Hindlimb muscle (tissue), 1 donor: Measurements from ENCODE around the gene CRYAB. TPM values are rescaled to one million over a fixed set of nuclear protein-coding genes. Genes with fewer than 3 reads are reported as not detected.
"Not testable (repeated sequence)": the region's sequence is repeated elsewhere in the genome, so short reads cannot be mapped to it uniquely, and the experiment has no call there.

ENCODE experiments used
- DNase-seq: peaks from one replicate; pipeline ENCODE4 v3.0.0-alpha.2; 2013
- polyA plus RNA-seq: library from polyadenylated mRNA; unstranded; fragments of 120-200 nt; gene quantifications from one replicate; pipeline ENCODE4 v1.2.1, GENCODE V29; 2013; ENCODE audit not compliant: insufficient read length

Gene CRYAB
- polyA plus RNA-seq, 1 donor: 619 TPM

GRCh38 chr11:111933176-111933575 is 21.6 kb upstream of the CRYAB start:
- DNase-seq: not testable (repeated sequence)

- DNase-seq: no peak
Observed at GRCh38 chr11:111932611-111932950, 21.0 kb upstream of the CRYAB start.

DNA sequence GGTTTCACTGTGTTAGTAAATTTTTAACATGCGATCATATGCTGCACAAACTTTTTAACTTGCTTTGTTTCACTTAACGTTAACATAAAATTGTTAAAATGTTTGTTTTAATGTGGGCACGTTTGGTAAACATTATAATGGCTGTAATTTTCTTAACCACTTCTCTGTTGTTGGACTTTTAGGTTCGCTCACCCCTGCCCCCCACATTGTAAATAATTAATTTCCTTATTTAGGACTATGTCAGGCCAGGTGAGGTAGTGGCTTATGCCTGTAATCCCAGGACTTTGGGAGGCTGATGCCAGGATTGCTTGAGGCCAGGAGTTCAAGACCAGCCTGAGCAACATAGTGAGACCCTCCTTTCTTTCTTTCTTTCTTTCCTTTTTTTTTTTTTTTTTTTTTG is 18.9 kb upstream of the CRYAB start:
- no peak for DNase-seq

- peak; percentile 96 for DNase-seq
Observed at GRCh38 chr11:111926505-111927391, 15.2 kb upstream of the CRYAB start.

GRCh38 chr11:111925953-111926352 is 14.4 kb upstream of the CRYAB start:
- DNase-seq: no peak

DNA sequence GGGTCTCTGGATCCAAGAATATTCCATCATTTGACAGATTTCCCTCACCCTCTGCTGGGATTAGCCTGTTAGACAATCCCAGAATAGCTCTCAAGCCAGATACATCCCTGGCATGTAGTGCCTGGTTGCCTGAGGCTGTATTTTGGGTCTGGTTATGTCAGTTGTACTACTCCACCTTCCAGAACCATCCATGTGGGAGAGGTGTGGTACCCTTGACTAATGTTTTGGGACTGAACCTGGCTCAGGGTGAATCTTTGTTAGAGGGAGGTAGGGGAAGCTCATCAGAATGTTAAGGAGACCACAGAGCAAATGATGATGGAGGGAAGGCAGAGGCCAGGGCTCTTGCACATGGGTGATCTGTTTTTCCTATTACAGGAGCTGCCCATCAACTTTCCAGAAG is 12.4 kb upstream of the CRYAB start:
- no peak for DNase-seq

- no peak for DNase-seq
Observed at GRCh38 chr11:111923351-111923788, 11.8 kb upstream of the CRYAB start.

DNA sequence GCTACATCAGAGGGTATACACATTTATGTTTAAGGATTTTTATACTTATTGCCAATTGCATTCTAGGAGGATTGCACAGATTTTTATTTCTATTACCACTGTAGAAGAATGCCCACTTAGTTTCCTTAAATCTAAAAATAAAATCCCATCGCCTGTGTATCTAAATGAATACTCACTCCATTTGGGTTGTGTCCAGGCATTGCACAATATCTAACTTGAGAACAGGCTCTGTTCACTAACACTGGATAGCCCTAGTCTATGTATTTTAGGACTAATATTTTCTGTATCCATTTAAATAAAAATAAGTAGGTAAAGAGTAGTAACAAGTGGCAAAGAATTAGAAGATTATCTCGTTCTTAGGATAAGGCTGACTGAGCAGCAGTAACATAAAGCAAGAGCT is 11.2 kb upstream of the CRYAB start:
- DNase-seq: no peak

GRCh38 chr11:111921541-111922230 is 10.1 kb upstream of the CRYAB start:
- no peak for DNase-seq

- no peak for DNase-seq
Observed at GRCh38 chr11:111920908-111921307, 9.3 kb upstream of the CRYAB start.

DNA sequence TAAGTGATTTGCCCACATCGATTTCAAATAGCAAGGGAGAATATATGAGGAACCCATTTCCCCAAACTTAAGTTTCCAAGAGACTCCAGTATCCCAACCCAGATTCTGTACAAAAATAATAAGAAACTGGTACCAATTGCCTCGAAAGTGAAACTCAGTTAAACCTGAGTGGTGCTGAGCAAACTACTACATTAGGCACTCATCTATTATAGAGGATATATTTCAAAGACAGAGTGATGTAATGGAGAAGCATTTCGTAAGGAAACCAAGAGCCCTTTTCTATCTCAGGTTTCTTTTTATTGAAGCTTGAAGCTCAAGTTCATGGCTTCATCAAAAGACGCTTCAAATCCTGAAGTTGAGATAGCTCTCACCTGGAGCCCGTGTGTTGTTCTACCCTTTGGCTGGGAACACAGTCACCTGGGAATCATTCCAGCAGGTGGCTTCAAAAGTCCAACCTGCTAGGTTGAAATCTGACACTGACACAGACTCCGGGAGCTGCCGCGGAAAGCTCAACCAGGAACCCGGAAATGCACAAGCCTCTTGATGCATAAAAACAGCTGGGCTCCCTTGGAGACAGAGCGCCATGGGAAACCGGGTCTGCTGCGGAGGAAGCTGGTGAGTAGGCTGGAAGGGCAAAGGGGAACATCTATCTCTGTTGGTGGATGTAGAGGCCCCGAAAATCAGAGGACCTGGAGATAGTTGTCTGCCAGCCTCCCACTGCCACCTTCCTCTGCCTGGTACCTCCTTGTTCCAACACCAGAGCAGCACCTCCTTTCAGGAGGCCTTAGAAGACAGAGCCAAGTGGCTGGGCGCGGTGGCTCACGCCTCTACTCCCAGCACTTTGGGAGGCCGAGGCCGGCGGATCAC is 7.1 kb upstream of the CRYAB start, which contains the start of gene C11orf52:
TSS of gene C11orf52 (plus strand) at position 524 of the 867 bp plus-strand sequence. CDS start at position 584, 60 bp downstream.
- no peak for DNase-seq

DNA sequence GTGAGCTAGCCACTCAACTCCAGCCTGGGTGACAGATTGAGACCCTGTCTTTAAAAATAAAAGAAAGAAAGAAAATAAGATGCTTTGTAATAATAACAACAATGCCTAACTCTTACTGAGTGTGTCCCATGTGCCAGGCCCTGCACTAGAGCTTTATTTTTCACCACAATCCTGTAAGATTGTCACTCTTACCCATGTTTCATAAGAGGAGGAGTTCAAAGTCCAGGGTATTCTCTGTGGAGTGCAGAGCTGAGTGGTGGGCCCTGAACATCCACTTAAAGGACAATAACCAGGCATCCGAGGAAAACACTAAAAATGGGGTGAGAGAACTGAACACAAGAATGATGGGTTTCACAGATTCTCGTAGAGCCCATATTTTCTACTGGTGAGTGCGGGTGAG is 6.2 kb upstream of the CRYAB start:
- no peak for DNase-seq

- DNase-seq: no peak
Observed at GRCh38 chr11:111917312-111917711, 5.7 kb upstream of the CRYAB start.

- no peak for DNase-seq
Observed at GRCh38 chr11:111916768-111917167, 5.2 kb upstream of the CRYAB start.

DNA sequence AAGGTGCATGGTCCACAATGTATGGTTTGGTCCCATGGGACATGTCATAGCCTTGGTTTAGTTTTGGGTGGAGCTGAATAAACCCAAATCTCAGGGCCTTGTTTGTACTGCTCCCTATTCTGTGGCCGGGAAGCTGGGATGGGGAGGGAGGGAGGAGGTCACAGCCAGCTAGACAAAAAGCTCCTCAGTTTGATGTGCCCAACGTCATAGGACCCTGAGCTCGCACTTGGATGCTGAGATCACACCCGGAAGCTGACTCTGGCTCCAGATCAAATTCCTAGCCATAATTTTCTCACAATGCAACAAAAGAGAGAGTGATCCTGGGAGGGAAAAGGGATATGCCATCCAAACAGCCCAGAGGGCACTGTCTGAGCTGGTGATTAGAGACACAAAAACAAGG is 2.4 kb upstream of the CRYAB start:
- DNase-seq: no peak

DNA sequence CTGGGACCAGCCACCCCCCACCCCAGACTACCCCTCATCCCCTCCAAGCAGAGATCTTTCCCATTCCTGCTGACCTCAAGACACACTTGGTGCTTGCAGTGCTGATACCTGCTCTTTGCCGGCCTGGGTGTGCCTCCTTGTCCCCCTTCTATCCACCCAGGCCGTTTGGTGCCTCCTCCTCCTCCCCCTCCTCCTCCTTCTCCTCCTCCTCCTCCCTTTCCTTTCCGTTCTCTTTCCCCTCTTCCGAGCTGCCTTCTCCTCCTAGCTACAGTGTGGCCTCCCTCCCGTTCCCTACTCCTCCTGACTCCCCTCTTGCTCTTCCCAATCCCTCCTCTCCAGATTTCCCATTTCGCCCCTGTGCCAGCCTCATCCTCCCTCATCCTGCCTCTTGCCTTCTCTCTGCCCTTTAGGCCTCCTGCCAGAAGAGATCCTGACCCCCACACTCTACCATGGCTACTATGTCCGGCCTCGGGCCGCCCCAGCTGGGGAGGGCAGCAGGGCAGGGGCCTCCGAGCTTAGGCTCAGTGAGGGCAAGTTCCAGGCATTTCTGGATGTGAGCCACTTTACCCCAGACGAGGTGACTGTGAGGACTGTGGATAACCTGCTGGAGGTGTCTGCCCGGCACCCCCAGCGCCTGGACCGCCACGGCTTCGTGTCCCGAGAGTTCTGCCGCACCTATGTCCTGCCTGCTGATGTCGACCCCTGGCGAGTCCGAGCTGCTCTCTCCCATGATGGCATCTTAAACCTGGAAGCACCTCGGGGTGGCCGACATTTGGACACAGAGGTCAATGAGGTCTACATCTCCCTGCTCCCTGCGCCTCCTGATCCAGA is 1.7 kb upstream of the CRYAB start:
- DNase-seq: no peak

GRCh38 chr11:111912535-111912934 is 965 bp upstream of the CRYAB start, which contains the start of gene HSPB2:
Gene HSPB2, plus strand, starts transcription at chr11:111912734. Its CDS starts 96 bp downstream, at chr11:111912830.
- DNase-seq: no peak

DNA sequence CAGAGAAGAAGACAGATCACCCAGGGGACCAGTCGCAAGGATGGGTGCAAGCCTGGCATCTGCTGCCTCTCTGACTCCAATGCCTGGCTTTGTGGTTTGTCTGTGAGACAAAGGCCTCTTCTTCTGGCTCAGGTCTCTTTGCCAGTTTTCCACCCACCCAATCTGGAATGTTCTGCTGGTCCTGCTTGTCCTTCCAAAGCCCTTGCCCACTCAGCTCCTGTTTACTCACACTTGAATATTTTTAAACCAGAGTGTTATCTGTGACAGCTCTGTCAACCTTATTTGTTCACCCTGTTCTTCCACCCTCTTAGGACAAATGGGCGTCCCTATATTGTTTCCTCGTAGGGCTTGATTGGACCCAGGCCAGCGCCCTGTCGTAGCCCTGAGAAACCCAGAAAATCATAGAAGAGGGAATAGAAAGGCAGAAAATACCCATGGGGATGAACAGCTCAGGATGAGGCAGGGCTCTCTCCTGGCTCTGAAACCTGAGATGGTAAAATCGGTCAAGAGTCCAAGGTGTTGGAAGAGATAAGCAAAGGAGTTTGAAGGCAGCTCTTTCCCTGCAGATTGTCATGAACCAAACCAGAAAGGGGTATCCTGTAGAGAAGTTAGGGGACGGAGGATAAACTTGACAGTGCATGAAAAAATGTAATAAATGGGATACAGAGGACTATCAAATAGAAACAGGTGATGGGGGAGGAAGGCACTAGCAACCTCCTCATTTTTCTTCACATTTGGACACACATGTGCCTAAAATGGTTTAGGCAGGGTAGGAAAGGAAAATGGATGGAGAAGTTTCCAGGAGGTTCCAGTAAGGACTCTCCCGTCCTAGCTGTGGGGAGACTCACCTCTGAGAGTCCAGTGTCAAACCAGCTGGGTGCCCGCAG is 651 bp downstream of the CRYAB start:
- no peak for DNase-seq

DNA sequence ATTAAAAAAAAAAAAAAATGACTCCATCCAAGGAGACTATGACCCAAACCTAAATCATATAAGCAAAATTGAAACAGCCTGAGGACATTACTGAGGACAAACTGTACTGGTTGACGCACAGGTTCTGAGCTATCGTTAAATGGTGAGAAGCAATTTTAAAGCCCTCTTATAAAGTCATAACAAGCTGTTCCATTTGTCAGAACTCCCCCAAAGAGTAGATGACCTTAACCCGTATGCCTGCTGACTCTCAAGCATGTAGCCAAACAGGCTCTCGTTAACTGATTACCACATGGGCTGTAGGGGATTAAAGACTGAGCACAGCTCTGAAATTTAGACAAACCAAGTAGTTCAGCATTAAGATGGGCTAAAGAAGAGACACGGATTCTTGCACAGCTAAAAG is 2.2 kb downstream of the CRYAB start:
- no peak for DNase-seq

DNA sequence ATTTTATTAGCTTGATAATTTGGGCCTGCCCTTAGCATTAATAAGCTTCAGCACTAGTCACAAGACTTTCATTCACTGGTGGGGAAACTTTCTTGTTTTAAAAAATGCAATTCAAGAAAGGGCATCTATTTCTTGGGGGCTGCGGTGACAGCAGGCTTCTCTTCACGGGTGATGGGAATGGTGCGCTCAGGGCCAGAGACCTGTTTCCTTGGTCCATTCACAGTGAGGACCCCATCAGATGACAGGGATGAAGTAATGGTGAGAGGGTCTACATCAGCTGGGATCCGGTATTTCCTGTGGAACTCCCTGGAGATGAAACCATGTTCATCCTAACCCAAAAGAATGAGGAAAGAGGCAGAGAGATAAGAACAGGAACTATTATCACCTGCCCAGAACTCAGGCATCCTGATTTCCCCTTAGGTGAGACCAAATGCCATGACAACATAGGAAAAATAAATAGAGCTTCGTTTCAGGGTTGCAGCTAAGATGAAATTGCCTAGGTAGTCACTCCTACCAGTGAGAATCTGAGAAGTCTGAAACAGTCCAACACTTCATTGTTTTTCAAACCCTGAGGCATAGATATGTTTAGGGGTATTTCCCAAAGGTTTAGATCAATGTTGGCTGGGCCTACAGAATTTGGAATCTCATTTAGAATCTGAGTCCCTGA is 2.8 kb downstream of the CRYAB start:
- no peak for DNase-seq
